GM12878 (cell line): Measurements from ENCODE around the gene PLD3. TPM values are rescaled to one million over a fixed set of nuclear protein-coding genes. Genes with fewer than 3 reads are reported as not detected.

Source experiments
- ATAC-seq: fragments of 200-7000 bp; cut with Tn5 transposase; 3 replicates; pipeline ENCODE4 v1.9.1; 2020; ENCODE audit warnings: mild to moderate bottlenecking, moderate library complexity
- BruUV-seq: library from RNA; stranded (reverse); fragments of 400-500 nt; replicated peaks from 2 replicates; lab custom pipeline; 2021; lab: Mats Ljungman, UMichigan
- CTCF ChIA-PET: fragments of 300-600 bp; sonication (Branson Sonifier 250); formaldehyde crosslinking; extraction: SDS; loops from one replicate; lab custom pipeline; 2021; ENCODE audit warnings: inconsistent platforms; lab: Yijun Ruan, JAX
- POLR2A ChIA-PET: fragments of 350-600 bp; formaldehyde crosslinking; extraction: SDS; loops from one replicate; lab custom pipeline; 2021; ENCODE audit warnings: inconsistent platforms; lab: Charles Lee
- RAD21 ChIA-PET: fragments of 300-600 bp; sonication (Branson Sonifier 250); formaldehyde crosslinking; loops from one replicate; lab custom pipeline; 2023; ENCODE audit warnings: antibody characterized with exemption; ENCODE audit not compliant: unreplicated experiment; lab: Charles Lee
- SMC1A ChIA-PET: fragments of 300-600 bp; sonication (Branson Sonifier 250); formaldehyde crosslinking; loops from one replicate; lab custom pipeline; 2023; ENCODE audit not compliant: unreplicated experiment, uncharacterized antibody; lab: Charles Lee
- DNase-seq: peaks from one replicate; pipeline ENCODE4 v3.0.0-alpha.2; 2011; ENCODE audit warnings: low read depth, low spot score
- FAIRE-seq: peaks from 3 replicates; lab custom pipeline; 2011; peaks lifted over from hg19 to GRCh38; lab: Jason Lieb, UNC
- H2AFZ ChIP-seq: 2 replicates; pipeline ENCODE4 v1.6.0; 2011; ENCODE audit warnings: low read depth, low read length, control low read depth; ENCODE audit not compliant: control insufficient read depth
- H3K27ac ChIP-seq: 2 replicates; pipeline ENCODE4 v1.5.1; 2011; ENCODE audit warnings: control low read depth; ENCODE audit not compliant: control insufficient read depth, insufficient read depth
- H3K27me3 ChIP-seq, 2 experiments: replicated peaks in 1 of 2; 2 replicates each; pipeline versions ENCODE4 v1.6.0 to v1.6.1; 2011; ENCODE audit warnings: low read length in 1 of 2; ENCODE audit not compliant: control insufficient read depth in 2 of 2, insufficient read depth in 2 of 2
- H3K36me3 ChIP-seq, 2 experiments: 2 replicates each; pipeline ENCODE4 v1.5.1; 2011; ENCODE audit warnings: low read length in 1 of 2; ENCODE audit not compliant: control insufficient read depth in 2 of 2, insufficient read depth in 2 of 2
- H3K4me1 ChIP-seq: 2 replicates; pipeline ENCODE4 v1.6.1; 2011; ENCODE audit warnings: mild to moderate bottlenecking, low read length, moderate library complexity, mixed read lengths; ENCODE audit not compliant: control insufficient read depth, insufficient read depth
- H3K4me2 ChIP-seq: 2 replicates; pipeline ENCODE4 v1.6.0; 2011; ENCODE audit warnings: control low read depth; ENCODE audit not compliant: control insufficient read depth, insufficient read depth
- H3K4me3 ChIP-seq: fragments of 200-600 bp; sonication (generic); 2 replicates; pipeline ENCODE4 v1.5.1; 2016
- H3K79me2 ChIP-seq: 2 replicates; pipeline ENCODE4 v1.6.0; 2011; ENCODE audit warnings: low read length; ENCODE audit not compliant: control insufficient read depth, insufficient read depth
- H3K9ac ChIP-seq: 2 replicates; pipeline ENCODE4 v1.8.0; 2011; ENCODE audit warnings: low read length, control low read depth, mixed read lengths; ENCODE audit not compliant: control insufficient read depth, insufficient read depth
- H3K9me3 ChIP-seq: replicated peaks from 3 replicates; pipeline ENCODE4 v1.5.1; 2011; ENCODE audit warnings: mild to moderate bottlenecking, low read length; ENCODE audit not compliant: control insufficient read depth, insufficient read depth
- H4K20me1 ChIP-seq: 2 replicates; pipeline ENCODE4 v1.6.0; 2011; ENCODE audit not compliant: control insufficient read depth, insufficient read depth
- ASH2L ChIP-seq: fragments of 300-600, 200-600 bp; sonication (generic); IDR thresholded peaks from 2 replicates; pipeline ENCODE4 v1.6.1; 2017; ENCODE audit warnings: low read depth, mild to moderate bottlenecking, borderline replicate concordance
- BRCA1 ChIP-seq: IDR thresholded peaks from 2 replicates; pipeline ENCODE4 v1.6.1; 2011; ENCODE audit warnings: low read depth, low read length, improper control_type of control experiment
- CBX3 ChIP-seq: fragments of 200-600 bp; sonication (generic); IDR thresholded peaks from 2 replicates; pipeline ENCODE4 v1.6.1; 2016; ENCODE audit warnings: low read depth, borderline replicate concordance
- CBX5 ChIP-seq: sonication (generic); IDR thresholded peaks from 2 replicates; pipeline ENCODE4 v1.6.1; 2016; ENCODE audit warnings: low read depth, moderate library complexity, mild to moderate bottlenecking, inconsistent platforms
- CHD1 ChIP-seq: IDR thresholded peaks from 2 replicates; pipeline ENCODE4 v1.6.1; 2012; ENCODE audit warnings: low read depth, low read length, improper control_type of control experiment
- EED ChIP-seq: sonication (generic); IDR thresholded peaks from 2 replicates; pipeline ENCODE4 v1.6.1; 2016; ENCODE audit warnings: antibody characterized with exemption, low read depth
- HDGF ChIP-seq: fragments of 450-650 bp; IDR thresholded peaks from 2 replicates; pipeline ENCODE4 v1.6.1; 2016; ENCODE audit warnings: antibody characterized with exemption
- JUND ChIP-seq: IDR thresholded peaks from 2 replicates; pipeline ENCODE4 v1.6.1; 2012; ENCODE audit warnings: low read depth, mild to moderate bottlenecking, low read length, improper control_type of control experiment, moderate library complexity
- KAT2A ChIP-seq: conservative IDR thresholded peaks from 2 replicates; pipeline ENCODE4 v1.6.1; 2011; ENCODE audit warnings: low read depth, low read length; ENCODE audit not compliant: control insufficient read depth
- LARP7 ChIP-seq: fragments of 450-650 bp; IDR thresholded peaks from 2 replicates; pipeline ENCODE4 v1.6.1; 2017; ENCODE audit warnings: mild to moderate bottlenecking
- MTA2 ChIP-seq: fragments of 450-650 bp; IDR thresholded peaks from 2 replicates; pipeline ENCODE4 v1.6.1; 2016; ENCODE audit warnings: low read depth, mild to moderate bottlenecking, moderate library complexity
- NBN ChIP-seq: fragments of 450-650 bp; IDR thresholded peaks from 2 replicates; pipeline ENCODE4 v1.6.1; 2016
- NFIC ChIP-seq: IDR thresholded peaks from 2 replicates; pipeline ENCODE4 v1.6.1; 2012; ENCODE audit warnings: low read depth, mild to moderate bottlenecking, inconsistent platforms, low read length, moderate library complexity
- NFXL1 ChIP-seq: fragments of 450-650 bp; IDR thresholded peaks from 2 replicates; pipeline ENCODE4 v1.6.1; 2017; ENCODE audit warnings: antibody characterized with exemption, mild to moderate bottlenecking, borderline replicate concordance
- POLR2A ChIP-seq: IDR thresholded peaks from 2 replicates; pipeline ENCODE4 v1.6.1; 2011; ENCODE audit warnings: low read depth, mild to moderate bottlenecking, low read length
- POLR2AphosphoS5 ChIP-seq: IDR thresholded peaks from 2 replicates; pipeline ENCODE4 v1.6.1; 2011; ENCODE audit warnings: mild to moderate bottlenecking, low read length, inconsistent platforms
- RELA ChIP-seq: fragments of 450-650 bp; IDR thresholded peaks from 2 replicates; pipeline ENCODE4 v1.8.0; 2014; ENCODE audit warnings: borderline replicate concordance; ENCODE audit not compliant: partially characterized antibody
- RUNX3 ChIP-seq: IDR thresholded peaks from 2 replicates; pipeline ENCODE4 v1.6.1; 2012; ENCODE audit warnings: low read length, inconsistent platforms
- STAT3 ChIP-seq: IDR thresholded peaks from 2 replicates; pipeline ENCODE4 v1.6.1; 2011; ENCODE audit warnings: low read depth, low read length, improper control_type of control experiment
- SUPT20H ChIP-seq: IDR thresholded peaks from 2 replicates; pipeline ENCODE4 v1.6.1; 2011; ENCODE audit warnings: low read depth, mild to moderate bottlenecking, low read length, moderate library complexity, borderline replicate concordance; ENCODE audit not compliant: control insufficient read depth
- ZSCAN29 ChIP-seq: fragments of 450-650 bp; IDR thresholded peaks from 2 replicates; pipeline ENCODE4 v1.6.1; 2017; ENCODE audit warnings: mild to moderate bottlenecking, moderate library complexity
- WGBS: methylation state at CpG from one replicate; pipeline ENCODE4 v1.1.6; 2016; ENCODE audit warnings: low lambda C conversion rate; ENCODE audit not compliant: insufficient replicate concordance, insufficient coverage; ENCODE audit errors: missing lambda C conversion rate; 5-methylcytosine and 5-hydroxymethylcytosine counted together
- in situ Hi-C: fragments of 300-500 bp; cut with MboI; formaldehyde crosslinking; loops from 9 replicates; pipeline ENCODE4 v1.14.3; 2018; ENCODE audit warnings: mixed read lengths
- intact Hi-C: fragments of 100-400 bp; cut with micrococcal nuclease; formaldehyde crosslinking; loops from one replicate; pipeline ENCODE4 v1.14.2; 2022; ENCODE audit not compliant: unreplicated experiment
- polyA plus RNA-seq, 11 experiments: library from polyadenylated mRNA; depleted of rRNA in 4 of 11; unstranded in 6 of 11; stranded (reverse) in 5 of 11; fragments of >200 nt; fragmentation: Nextera tagmentation in 4 of 11; fragmentation: Illumina TruSeq in 1 of 11; extraction: Ambion mirVana in 4 of 11; extraction: Trizol in 1 of 11; gene quantifications; 1 replicate in 1 of 11; 2 replicates in 10 of 11; pipeline versions ENCODE4 v1.2.1 to v1.2.3, GENCODE V29; 2011 to 2016; ENCODE audit warnings: inconsistent platforms in 2 of 11, missing spikeins in 2 of 11, low read depth in 1 of 11
- total RNA-seq, 4 experiments: library from RNA; depleted of rRNA in 3 of 4; stranded (reverse); fragments of >200 nt in 3 of 4; fragmentation: Illumina TruSeq in 1 of 4; extraction: Trizol in 1 of 4; gene quantifications; 2 replicates each; pipeline versions ENCODE4 v1.2.1 to v1.2.3, GENCODE V29; 2013 to 2021
- TF ChIP-seq, protein P1 (sequence below): fragments of 450-650 bp; IDR thresholded peaks from 2 replicates; pipeline ENCODE4 v1.6.1; 2017; ENCODE audit warnings: low read depth, mild to moderate bottlenecking, moderate library complexity
- TF ChIP-seq, protein P2 (sequence below): fragments of 450-650 bp; IDR thresholded peaks from 2 replicates; pipeline ENCODE4 v1.6.1; 2016; ENCODE audit warnings: mild to moderate bottlenecking

PLD3 gene
- total and polyA plus RNA-seq, 10 of the 15 experiments (the other 5 are each of a cell fraction or from before 2014, with no cell fraction given) = 1.3 to 134 (median 72.7) TPM

DNA sequence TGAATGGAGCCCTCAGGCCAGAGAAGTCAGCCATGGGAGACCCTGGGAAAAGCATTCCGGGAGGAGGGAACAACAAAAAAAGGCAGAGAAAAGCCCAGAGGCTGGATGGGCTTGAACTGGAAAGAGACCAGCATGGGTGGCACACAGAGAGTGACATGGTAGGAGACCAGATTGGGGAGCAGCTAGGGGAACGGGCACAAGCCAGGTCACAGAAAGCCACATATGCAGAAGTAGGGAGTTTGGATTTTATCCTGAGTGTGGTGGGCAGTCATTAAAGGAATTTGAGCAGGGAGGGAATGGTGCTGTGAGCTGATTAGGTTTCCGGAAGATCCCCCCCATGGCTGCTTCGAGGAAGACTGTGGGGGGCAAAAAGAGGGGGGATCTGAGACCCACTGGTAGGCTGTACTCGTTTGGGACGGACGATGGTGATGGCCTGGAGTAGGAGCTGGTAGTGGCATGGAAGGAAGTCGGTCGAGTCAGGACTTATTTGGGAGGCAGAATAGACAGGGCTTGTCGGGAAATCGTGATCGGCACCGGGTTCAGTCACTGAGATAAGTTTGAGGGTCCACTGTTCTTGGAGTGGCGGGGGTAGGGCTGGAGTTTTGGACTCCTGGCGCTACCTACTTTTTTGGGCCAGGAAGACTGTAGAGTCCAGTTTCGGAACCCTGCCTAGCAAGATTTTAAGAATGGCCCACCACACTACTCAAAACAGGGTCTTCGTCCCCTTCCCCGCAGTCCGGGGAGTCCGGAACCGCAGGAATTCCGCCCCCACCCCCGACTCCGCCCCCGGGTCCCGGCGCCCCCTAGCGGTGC, 76.3 kb downstream of the PLD3 start:
- ATAC-seq (no peak), FAIRE-seq (peak; percentile 84), DNase-seq (no peak)
- no peaks in the 10 kb centered on the region for H3K4me1 ChIP-seq
- peak overlapping the region; percentile 75 for H3K4me2 ChIP-seq
- peak overlapping the region; percentile 97 for H3K4me3 ChIP-seq
- peak overlapping the region; percentile 74 for H3K9ac ChIP-seq
- H3K27me3 ChIP-seq = no peaks in the 10 kb centered on the region
- in situ Hi-C loops (no loop called here), intact Hi-C loops (loop anchor here (1.0 kb wide), 1 partner anchor 19 kb away; the partner anchor contains the start of gene SERTAD3)
- RAD21 ChIA-PET = interaction anchor here (0.7 to 1.8 kb wide), 5 partner anchors 11 to 120 kb away, joined by 3 to 9 read pairs (median 4); partner anchors contain the start of genes PLD3 and SERTAD3
- peak overlapping the region; percentile 84 for H3K27ac ChIP-seq
- H2AFZ ChIP-seq = peak overlapping the region; percentile 49
- H3K9me3 ChIP-seq = no peaks in the 10 kb centered on the region
- CTCF ChIA-PET = interaction anchor here (1.1 to 7.1 kb wide), 8 partner anchors 10 to 181 kb away, joined by 3 to 67 read pairs (median 6); partner anchors contain the start of gene BLVRB
- BruUV-seq = no TSS peak
- no peaks in the 10 kb centered on the region for H4K20me1 ChIP-seq
- WGBS = 2% methylated on average over 26 of the region's 28 CpGs
- peaks cover 27% of the 10 kb centered on the region for H3K79me2 ChIP-seq
- POLR2A ChIA-PET = interaction anchor here (0.7 to 5.5 kb wide), 8 partner anchors 9 to 68 kb away, joined by 3 to 55 read pairs (median 4); partner anchors contain the start of gene SERTAD3
- SMC1A ChIA-PET = interaction anchor here (1.0 to 1.6 kb wide), 4 partner anchors 9 to 19 kb away, joined by 3 to 6 read pairs (median 6); partner anchors contain the start of gene SERTAD3
- H3K36me3 ChIP-seq = peaks cover 0 to 6% of the 10 kb centered on the region in 2 experiments; a peak in 2 of 4 replicates
- TF ChIP-seq HDGF = peak; percentile 76; the same call in 1 of the 2 replicates
- TF ChIP-seq BRCA1 = no peak
- no peak for TF ChIP-seq RELA
- TF ChIP-seq ASH2L = no peak
- no peak for TF ChIP-seq CHD1
- TF ChIP-seq CBX3 = no peak
- TF ChIP-seq NFIC = no peak
- TF ChIP-seq ZSCAN29 = no peak
- TF ChIP-seq SUPT20H = no peak
- peak; percentile 48 for TF ChIP-seq EED
- no peak for TF ChIP-seq CBX5
- peak; percentile 20; the same call in 1 of the 2 replicates for TF ChIP-seq POLR2AphosphoS5
- peak; percentile 29; the same call in 1 of the 2 replicates for TF ChIP-seq MTA2
- TF ChIP-seq RUNX3 = peak; percentile 64
- no peak for TF ChIP-seq POLR2A
- TF ChIP-seq LARP7 = no peak
- TF ChIP-seq, protein P1, sequence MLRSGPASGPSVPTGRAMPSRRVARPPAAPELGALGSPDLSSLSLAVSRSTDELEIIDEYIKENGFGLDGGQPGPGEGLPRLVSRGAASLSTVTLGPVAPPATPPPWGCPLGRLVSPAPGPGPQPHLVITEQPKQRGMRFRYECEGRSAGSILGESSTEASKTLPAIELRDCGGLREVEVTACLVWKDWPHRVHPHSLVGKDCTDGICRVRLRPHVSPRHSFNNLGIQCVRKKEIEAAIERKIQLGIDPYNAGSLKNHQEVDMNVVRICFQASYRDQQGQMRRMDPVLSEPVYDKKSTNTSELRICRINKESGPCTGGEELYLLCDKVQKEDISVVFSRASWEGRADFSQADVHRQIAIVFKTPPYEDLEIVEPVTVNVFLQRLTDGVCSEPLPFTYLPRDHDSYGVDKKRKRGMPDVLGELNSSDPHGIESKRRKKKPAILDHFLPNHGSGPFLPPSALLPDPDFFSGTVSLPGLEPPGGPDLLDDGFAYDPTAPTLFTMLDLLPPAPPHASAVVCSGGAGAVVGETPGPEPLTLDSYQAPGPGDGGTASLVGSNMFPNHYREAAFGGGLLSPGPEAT = peak; percentile 40; the same call in 1 of the 2 replicates
- TF ChIP-seq NBN = peak; percentile 65; the same call in 1 of the 2 replicates
- TF ChIP-seq NFXL1 = no peak
- TF ChIP-seq JUND = no peak
- no peak for TF ChIP-seq STAT3
- TF ChIP-seq, protein P2, sequence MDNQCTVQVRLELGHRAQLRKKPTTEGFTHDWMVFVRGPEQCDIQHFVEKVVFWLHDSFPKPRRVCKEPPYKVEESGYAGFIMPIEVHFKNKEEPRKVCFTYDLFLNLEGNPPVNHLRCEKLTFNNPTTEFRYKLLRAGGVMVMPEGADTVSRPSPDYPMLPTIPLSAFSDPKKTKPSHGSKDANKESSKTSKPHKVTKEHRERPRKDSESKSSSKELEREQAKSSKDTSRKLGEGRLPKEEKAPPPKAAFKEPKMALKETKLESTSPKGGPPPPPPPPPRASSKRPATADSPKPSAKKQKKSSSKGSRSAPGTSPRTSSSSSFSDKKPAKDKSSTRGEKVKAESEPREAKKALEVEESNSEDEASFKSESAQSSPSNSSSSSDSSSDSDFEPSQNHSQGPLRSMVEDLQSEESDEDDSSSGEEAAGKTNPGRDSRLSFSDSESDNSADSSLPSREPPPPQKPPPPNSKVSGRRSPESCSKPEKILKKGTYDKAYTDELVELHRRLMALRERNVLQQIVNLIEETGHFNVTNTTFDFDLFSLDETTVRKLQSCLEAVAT = peak; percentile 49
- no peak for TF ChIP-seq KAT2A
